ENCODE measurements around the gene HOXA6. TPM values are rescaled to one million over a fixed set of nuclear protein-coding genes. Genes with fewer than 3 reads are reported as not detected.

HOXA6 gene
- total RNA-seq, 1 experiment from 2014 or later, result not detected

GRCh38 chr7:27109466-27110185 lies 37.9 kb downstream of the HOXA6 start:
- H3K4me2 ChIP-seq (ENCODE audit: insufficient read depth, insufficient read length, low read length), result no peak overlapping the region
- H3K4me1 ChIP-seq (ENCODE audit: insufficient read depth, low read length), result no peaks in the 10 kb centered on the region
- H4K91ac ChIP-seq (ENCODE audit: insufficient read length, low read depth, low read length), result no peak overlapping the region
- H3K9ac ChIP-seq (ENCODE audit: extremely low read depth, insufficient read length, low read length), result no peak overlapping the region
- H3K79me1 ChIP-seq (ENCODE audit: insufficient read depth, low read depth, low read length, poor library complexity, severe bottlenecking), result no peaks in the 10 kb centered on the region
- H3K23me2 ChIP-seq (ENCODE audit: insufficient read length, low read depth, low read length, poor library complexity, severe bottlenecking), result peaks cover 3% of the 10 kb centered on the region
- H4K8ac ChIP-seq (replicated peaks; ENCODE audit: insufficient read length, low read depth, low read length), result no peak overlapping the region
- no peak overlapping the region for H3K18ac ChIP-seq (ENCODE audit: insufficient read length, low read depth, low read length)
- H3K9me3 Mint-ChIP-seq, result peaks cover 0 to 7% of the 10 kb centered on the region in 2 experiments; a peak in 3 of 5 replicates
- H4K20me1 ChIP-seq (ENCODE audit: control insufficient read depth, insufficient read depth, insufficient read length), result peaks cover 2% of the 10 kb centered on the region
- peak overlapping the region in 1 of 2 experiments; percentile 65; a peak in 3 of 5 replicates for H3K4me3 Mint-ChIP-seq
- H3T11ph ChIP-seq (ENCODE audit: low read length), result no peak overlapping the region
- H3K27ac Mint-ChIP-seq, result no peak overlapping the region; a peak in 1 of 7 replicates
- DNase-seq, result no peak
- no CpG with 5 or more reads among the region's 4 CpGs for WGBS (ENCODE audit: extremely low coverage, insufficient read length, low lambda C conversion rate)
- no peak overlapping the region for H2BK12ac ChIP-seq (ENCODE audit: insufficient read length, low read depth, low read length)
- H2AK5ac ChIP-seq (ENCODE audit: insufficient read length, low read length), result no peak overlapping the region
- no peak overlapping the region for H2BK5ac ChIP-seq (ENCODE audit: insufficient read length, low read length)
- H2BK20ac ChIP-seq (ENCODE audit: low read depth, low read length, poor library complexity, severe bottlenecking), result no peak overlapping the region
- no peaks in the 10 kb centered on the region for H3K9me3 ChIP-seq (ENCODE audit: control insufficient read depth, low read depth, low read length)
- H3K14ac ChIP-seq (ENCODE audit: insufficient read depth, low read length), result no peak overlapping the region
- no peak overlapping the region for H2BK15ac ChIP-seq (ENCODE audit: low read depth, low read length)
- H4K5ac ChIP-seq (ENCODE audit: insufficient read length, low read depth, low read length), result no peak overlapping the region
- H3K36me3 Mint-ChIP-seq (ENCODE audit: insufficient read depth in 1 of 3, low read depth in 3 of 3), result no peaks in the 10 kb centered on the region; a peak in 1 of 7 replicates
- H2AFZ ChIP-seq (ENCODE audit: low read length), result no peak overlapping the region
- no peaks in the 10 kb centered on the region for H3K79me2 ChIP-seq (ENCODE audit: insufficient read depth, low read length)
- H3K27me3 Mint-ChIP-seq (ENCODE audit: low read depth), result peaks cover 98% of the 10 kb centered on the region
- H3K27me3 ChIP-seq (ENCODE audit: insufficient read depth, low read length), result peaks cover 97% of the 10 kb centered on the region
- no peak overlapping the region for H2BK120ac ChIP-seq (ENCODE audit: low read depth, low read length, poor library complexity, severe bottlenecking)
- H3K4ac ChIP-seq (ENCODE audit: low read depth, low read length), result no peak overlapping the region
- no peak overlapping the region for H3K23ac ChIP-seq (ENCODE audit: insufficient read length, low read depth, low read length)
- H3K4me1 Mint-ChIP-seq, result peaks cover 10 to 24% of the 10 kb centered on the region in 2 experiments
- H3K56ac ChIP-seq (ENCODE audit: insufficient read length, low read depth, low read length), result no peak overlapping the region
- H3K27ac ChIP-seq (ENCODE audit: insufficient read length, low read depth, low read length), result no peak overlapping the region
- no peak for TF ChIP-seq CTCF (conservative IDR thresholded peaks at IDR 0.05)

Measured in H9 (cell line).